Gastroesophageal sphincter (tissue), 4 donors: Measurements from ENCODE around the gene EFHC1. TPM values are rescaled to one million over a fixed set of nuclear protein-coding genes. Genes with fewer than 3 reads are reported as not detected.

Source experiments
- ATAC-seq: fragments of 150-250 bp; one replicate; pipeline ENCODE4 v1.9.1; 2016; ENCODE audit warnings: mild to moderate bottlenecking, moderate library complexity
- H3K27ac ChIP-seq, 4 donors: fragments of 200-600 bp; sonication (generic) in 3 of 4; 1 replicate in 3 of 4; 2 replicates in 1 of 4; pipeline ENCODE4 v1.5.1; 2016 to 2019
- H3K27me3 ChIP-seq: fragments of 200-600 bp; sonication (generic); one replicate; pipeline ENCODE4 v1.5.1; 2019
- H3K36me3 ChIP-seq, 2 donors: fragments of 200-600 bp; sonication (generic); one replicate each; pipeline ENCODE4 v1.5.1; 2019; ENCODE audit warnings: control low read depth in 1 of 2
- H3K4me1 ChIP-seq, 3 donors: fragments of 200-600 bp; sonication (generic); 1 replicate in 2 of 3; 2 replicates in 1 of 3; pipeline ENCODE4 v1.5.1; 2016 to 2019; ENCODE audit warnings: control low read depth in 2 of 3
- H3K4me3 ChIP-seq, 2 donors: fragments of 200-600 bp; sonication (generic); one replicate each; pipeline ENCODE4 v1.5.1; 2019; ENCODE audit warnings: mild to moderate bottlenecking in 1 of 2, moderate library complexity in 1 of 2
- H3K9me3 ChIP-seq, 3 donors: fragments of 200-600 bp; sonication (generic); one replicate each; pipeline ENCODE4 v1.5.1; 2017 to 2019; ENCODE audit warnings: control low read depth in 2 of 3
- CTCF ChIP-seq, 4 experiments: fragments of 200-600 bp in 2 of 4; fragments of 450-650 bp in 2 of 4; sonication (generic) in 1 of 4; IDR thresholded peaks; one replicate each; pipeline ENCODE4 v1.5.1; 2017 to 2019; ENCODE audit warnings: antibody characterized with exemption in 4 of 4, mild to moderate bottlenecking in 2 of 4, moderate library complexity in 2 of 4
- EP300 ChIP-seq: sonication (generic); formaldehyde crosslinking; IDR thresholded peaks from one replicate; pipeline ENCODE4 v1.6.1; 2017; ENCODE audit warnings: antibody characterized with exemption, mild to moderate bottlenecking
- POLR2A ChIP-seq, 2 donors: fragments of 450-650 bp; IDR thresholded peaks; one replicate each; pipeline ENCODE4 v1.6.1; 2017; ENCODE audit warnings: antibody characterized with exemption in 2 of 2, mild to moderate bottlenecking in 2 of 2, moderate library complexity in 1 of 2
- POLR2AphosphoS5 ChIP-seq: sonication (generic); formaldehyde crosslinking; IDR thresholded peaks from one replicate; pipeline ENCODE4 v1.6.1; 2017; ENCODE audit warnings: antibody characterized with exemption
- WGBS, 2 donors: methylation state at CpG; one replicate each; pipeline ENCODE4 v1.1.5; 2018; ENCODE audit warnings: low coverage in 1 of 2; 5-methylcytosine and 5-hydroxymethylcytosine counted together
- total RNA-seq, 4 donors: library from RNA; depleted of rRNA; stranded (reverse); fragments of >200 nt; gene quantifications; one replicate each; pipeline ENCODE4 v1.1.0, GENCODE V29; 2016

Gene EFHC1
- total RNA-seq, 4 donors from 2014 or later = 5.1 to 27.4 (median 12.9) TPM

GRCh38 chr6:52522151-52522626 lies 102.0 kb downstream of the EFHC1 start:
- Histone ChIP-seq H3K4me3 (no peak overlapping the region), H3K36me3 (no peaks in the 10 kb centered on the region), H3K9me3 (no peaks in the 10 kb centered on the region), H3K4me1 (peaks cover 11 to 63% (median 23%) of the 10 kb centered on the region in 3 donors), H3K27me3 (no peaks in the 10 kb centered on the region), H3K27ac (peak overlapping the region; percentile 57 to 74 (median 69))
- no peak for TF ChIP-seq CTCF (IDR thresholded peaks at IDR 0.05)
- peak; percentile 66 for TF ChIP-seq POLR2AphosphoS5
- peak; percentile 77 for ATAC-seq
- 16 to 23% methylated on average over 6 to 7 of the region's 7 CpGs for WGBS, 2 donors

- H3K9me3 ChIP-seq = no peaks in the 10 kb centered on the region
Observed at GRCh38 chr6:52522655-52523054, 102.5 kb downstream of the EFHC1 start.

GRCh38 chr6:52523378-52524142 lies 103.4 kb downstream of the EFHC1 start:
- no peaks in the 10 kb centered on the region for H3K27me3 ChIP-seq
- no peak overlapping the region for H3K4me3 ChIP-seq
- H3K27ac ChIP-seq = peak overlapping the region in 2 of 4 donors; percentile 70 to 74
- no peaks in the 10 kb centered on the region for H3K9me3 ChIP-seq
- ATAC-seq = no peak
- TF ChIP-seq CTCF (IDR thresholded peaks at IDR 0.05) = no peak
- no peak for TF ChIP-seq EP300
- TF ChIP-seq POLR2AphosphoS5 = no peak
- TF ChIP-seq POLR2A (IDR thresholded peaks at IDR 0.05) = no peak
- H3K36me3 ChIP-seq = no peaks in the 10 kb centered on the region
- peaks cover 7 to 49% (median 12%) of the 10 kb centered on the region in 3 donors for H3K4me1 ChIP-seq
- 63 to 100% methylated on average over 1 to 6 of the region's 6 CpGs for WGBS, 2 donors

More at GRCh38 chr6:52522655-52523054, 102.5 kb downstream of the EFHC1 start:
- ATAC-seq = peak; percentile 37
- Histone ChIP-seq H3K27me3 (no peaks in the 10 kb centered on the region), H3K4me1 (peaks cover 11 to 58% (median 20%) of the 10 kb centered on the region in 3 donors), H3K4me3 (no peak overlapping the region), H3K36me3 (no peaks in the 10 kb centered on the region), H3K27ac (peak overlapping the region; percentile 57 to 74 (median 69))
- TF ChIP-seq POLR2AphosphoS5 (peak; percentile 38), EP300 (no peak)
- 60% methylated on average over 3 of the region's 3 CpGs; no CpG with 5 or more reads in 1 of the 2 donors for WGBS, 2 donors

- no peak for TF ChIP-seq CTCF (IDR thresholded peaks at IDR 0.05)
- no peak for TF ChIP-seq POLR2A (IDR thresholded peaks at IDR 0.05)
- TF ChIP-seq EP300 = no peak
- TF ChIP-seq POLR2AphosphoS5 = no peak
- 100% methylated on average over 1 of the region's 4 CpGs; no CpG with 5 or more reads in 1 of the 2 donors for WGBS, 2 donors
- Histone ChIP-seq H3K9me3 (no peaks in the 10 kb centered on the region), H3K27me3 (no peaks in the 10 kb centered on the region), H3K27ac (no peak overlapping the region), H3K4me1 (peaks cover 7 to 39% (median 12%) of the 10 kb centered on the region in 3 donors), H3K36me3 (no peaks in the 10 kb centered on the region), H3K4me3 (no peak overlapping the region)
- ATAC-seq = no peak
Observed at GRCh38 chr6:52524918-52525317, 104.8 kb downstream of the EFHC1 start.

- Histone ChIP-seq H3K4me3 (no peak overlapping the region), H3K4me1 (peaks cover 7 to 29% (median 12%) of the 10 kb centered on the region in 3 donors), H3K27me3 (no peaks in the 10 kb centered on the region), H3K36me3 (peaks cover 0 to 6% of the 10 kb centered on the region in 2 donors), H3K27ac (no peak overlapping the region), H3K9me3 (no peaks in the 10 kb centered on the region)
- ATAC-seq = no peak
- 80 to 95% methylated on average over 2 to 4 of the region's 4 CpGs for WGBS, 2 donors
- no peak for TF ChIP-seq EP300
- no peak for TF ChIP-seq CTCF (IDR thresholded peaks at IDR 0.05)
- TF ChIP-seq POLR2AphosphoS5 = no peak
- no peak for TF ChIP-seq POLR2A (IDR thresholded peaks at IDR 0.05)
Observed at GRCh38 chr6:52526634-52527033, 106.5 kb downstream of the EFHC1 start.
